ENCODE results near the gene C15orf40. TPM values are rescaled to one million over a fixed set of nuclear protein-coding genes. Genes with fewer than 3 reads are reported as not detected.

Gene C15orf40
- total and polyA plus RNA-seq, 2 of the 13 experiments (the other 11 are each of a cell fraction or from before 2014, with no cell fraction given), result 24.0 to 26.3 TPM

GRCh38 chr15:82985688-82986441 lies 25.6 kb downstream of the C15orf40 start, which contains the start of gene RAMAC (continued):
- TF ChIP-seq KIAA2018 (CRISPR knock-in tag; IDR thresholded peaks at IDR 0.05; ENCODE audit: borderline replicate concordance) (peak; percentile 77; the same call in 1 of the 2 replicates), ZNF652 (CRISPR knock-in tag; IDR thresholded peaks at IDR 0.05; ENCODE audit: borderline replicate concordance, low read depth) (no peak), PHF20 (CRISPR knock-in tag; IDR thresholded peaks at IDR 0.05) (peak; percentile 94), GTF2F1 (IDR thresholded peaks at IDR 0.05; ENCODE audit: low read length) (no peak), SAFB2 (CRISPR knock-in tag; IDR thresholded peaks at IDR 0.05; ENCODE audit: borderline replicate concordance, low read depth) (no peak), ZBTB25 (CRISPR knock-in tag; IDR thresholded peaks at IDR 0.05) (peak; percentile 56; the same call in 1 of the 2 replicates), ZNF776 (CRISPR knock-in tag; IDR thresholded peaks at IDR 0.05) (peak; percentile 95; the same call in 1 of the 2 replicates), ZNF777 (CRISPR knock-in tag; IDR thresholded peaks at IDR 0.05) (peak; percentile 77), ETS1 (CRISPR knock-in tag; IDR thresholded peaks at IDR 0.05) (no peak), IRF9 (CRISPR knock-in tag; IDR thresholded peaks at IDR 0.05; ENCODE audit: borderline replicate concordance) (peak; percentile 85; the same call in 1 of the 2 replicates), FOXA3 (CRISPR knock-in tag; IDR thresholded peaks at IDR 0.05) (no peak; the same call in 1 of the 2 replicates), ZNF75D (CRISPR knock-in tag; IDR thresholded peaks at IDR 0.05; ENCODE audit: borderline replicate concordance) (0 out of 2 replicates have a peak, but pooled peaks have one; percentile 16), ZNF12 (CRISPR knock-in tag; IDR thresholded peaks at IDR 0.05) (peak; percentile 40; the same call in 1 of the 2 replicates), AGO1 (IDR thresholded peaks at IDR 0.05; ENCODE audit: low read depth, low read length, poor library complexity, severe bottlenecking) (no peak)

All from HepG2 (cell line).